Esophagus squamous epithelium (tissue), 4 donors: ENCODE results near the gene ZSCAN9.

Experiments used
- POLR2A ChIP-seq, 4 donors: fragments of 450-650 bp; IDR thresholded peaks; one replicate each; pipeline ENCODE4 v1.6.1; 2017; ENCODE audit warnings: antibody characterized with exemption in 4 of 4, mild to moderate bottlenecking in 4 of 4, moderate library complexity in 3 of 4
- TF ChIP-seq, protein P1 (sequence below), 6 experiments: fragments of 450-650 bp in 4 of 6; fragments of 200-600 bp in 2 of 6; sonication (generic) in 2 of 6; IDR thresholded peaks; one replicate each; pipeline ENCODE4 v1.5.1; 2016 to 2019; ENCODE audit warnings: antibody characterized with exemption in 6 of 6, mild to moderate bottlenecking in 4 of 6, moderate library complexity in 4 of 6

DNA sequence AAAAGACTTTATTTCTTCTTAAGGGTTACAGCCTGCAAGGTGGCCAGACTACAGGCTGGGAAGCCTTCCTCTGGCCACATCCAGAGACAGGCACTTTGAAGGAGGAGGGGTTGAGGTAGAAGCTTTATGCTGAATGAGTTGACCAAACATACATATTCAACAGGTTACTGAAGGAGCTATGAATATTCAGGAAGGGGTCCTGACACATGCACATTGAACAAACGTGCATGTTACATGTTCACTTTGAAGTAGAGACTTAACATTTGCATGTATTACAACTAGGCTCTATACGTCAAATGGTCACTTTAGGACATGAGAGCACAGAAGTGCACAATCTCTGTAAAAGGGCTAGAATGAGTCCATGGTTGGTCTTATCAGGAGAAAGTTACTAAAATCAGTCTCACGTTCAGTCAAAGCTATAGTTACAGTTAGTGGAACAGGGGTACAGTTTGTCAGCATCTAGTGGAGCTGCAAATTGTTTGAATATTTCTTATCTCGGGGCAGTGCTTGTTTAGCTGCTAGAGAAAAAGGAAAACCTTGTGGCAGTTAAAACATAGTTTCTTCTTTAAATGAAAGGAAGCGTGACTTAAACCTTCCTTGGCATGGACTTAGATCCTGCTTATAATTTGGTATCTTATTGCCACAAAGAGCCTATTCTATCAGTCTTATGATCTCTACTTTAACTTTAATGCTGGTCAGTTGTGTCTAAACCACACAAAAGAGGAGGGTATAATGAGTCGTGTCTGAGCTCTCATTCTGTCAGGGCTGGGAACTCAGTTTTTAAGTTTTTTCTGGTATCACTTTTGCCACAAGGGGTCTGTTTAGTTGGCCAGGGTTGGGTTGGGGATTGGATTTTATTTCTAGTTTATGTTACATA, 4.6 kb upstream of the ZSCAN9 start:
- TF ChIP-seq, protein P1, sequence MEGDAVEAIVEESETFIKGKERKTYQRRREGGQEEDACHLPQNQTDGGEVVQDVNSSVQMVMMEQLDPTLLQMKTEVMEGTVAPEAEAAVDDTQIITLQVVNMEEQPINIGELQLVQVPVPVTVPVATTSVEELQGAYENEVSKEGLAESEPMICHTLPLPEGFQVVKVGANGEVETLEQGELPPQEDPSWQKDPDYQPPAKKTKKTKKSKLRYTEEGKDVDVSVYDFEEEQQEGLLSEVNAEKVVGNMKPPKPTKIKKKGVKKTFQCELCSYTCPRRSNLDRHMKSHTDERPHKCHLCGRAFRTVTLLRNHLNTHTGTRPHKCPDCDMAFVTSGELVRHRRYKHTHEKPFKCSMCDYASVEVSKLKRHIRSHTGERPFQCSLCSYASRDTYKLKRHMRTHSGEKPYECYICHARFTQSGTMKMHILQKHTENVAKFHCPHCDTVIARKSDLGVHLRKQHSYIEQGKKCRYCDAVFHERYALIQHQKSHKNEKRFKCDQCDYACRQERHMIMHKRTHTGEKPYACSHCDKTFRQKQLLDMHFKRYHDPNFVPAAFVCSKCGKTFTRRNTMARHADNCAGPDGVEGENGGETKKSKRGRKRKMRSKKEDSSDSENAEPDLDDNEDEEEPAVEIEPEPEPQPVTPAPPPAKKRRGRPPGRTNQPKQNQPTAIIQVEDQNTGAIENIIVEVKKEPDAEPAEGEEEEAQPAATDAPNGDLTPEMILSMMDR (IDR thresholded peaks at IDR 0.05), result no peak
- TF ChIP-seq POLR2A (IDR thresholded peaks at IDR 0.05), result no peak
